ENCODE measurements around the gene APOA5.

DNA sequence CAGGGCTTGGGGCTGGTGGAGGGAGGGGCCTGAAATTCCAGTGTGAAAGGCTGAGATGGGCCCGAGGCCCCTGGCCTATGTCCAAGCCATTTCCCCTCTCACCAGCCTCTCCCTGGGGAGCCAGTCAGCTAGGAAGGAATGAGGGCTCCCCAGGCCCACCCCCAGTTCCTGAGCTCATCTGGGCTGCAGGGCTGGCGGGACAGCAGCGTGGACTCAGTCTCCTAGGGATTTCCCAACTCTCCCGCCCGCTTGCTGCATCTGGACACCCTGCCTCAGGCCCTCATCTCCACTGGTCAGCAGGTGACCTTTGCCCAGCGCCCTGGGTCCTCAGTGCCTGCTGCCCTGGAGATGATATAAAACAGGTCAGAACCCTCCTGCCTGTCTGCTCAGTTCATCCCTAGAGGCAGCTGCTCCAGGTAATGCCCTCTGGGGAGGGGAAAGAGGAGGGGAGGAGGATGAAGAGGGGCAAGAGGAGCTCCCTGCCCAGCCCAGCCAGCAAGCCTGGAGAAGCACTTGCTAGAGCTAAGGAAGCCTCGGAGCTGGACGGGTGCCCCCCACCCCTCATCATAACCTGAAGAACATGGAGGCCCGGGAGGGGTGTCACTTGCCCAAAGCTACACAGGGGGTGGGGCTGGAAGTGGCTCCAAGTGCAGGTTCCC is 38.0 kb upstream of the APOA5 start, which contains the start of gene APOC3:
- TF ChIP-seq, protein P1, sequence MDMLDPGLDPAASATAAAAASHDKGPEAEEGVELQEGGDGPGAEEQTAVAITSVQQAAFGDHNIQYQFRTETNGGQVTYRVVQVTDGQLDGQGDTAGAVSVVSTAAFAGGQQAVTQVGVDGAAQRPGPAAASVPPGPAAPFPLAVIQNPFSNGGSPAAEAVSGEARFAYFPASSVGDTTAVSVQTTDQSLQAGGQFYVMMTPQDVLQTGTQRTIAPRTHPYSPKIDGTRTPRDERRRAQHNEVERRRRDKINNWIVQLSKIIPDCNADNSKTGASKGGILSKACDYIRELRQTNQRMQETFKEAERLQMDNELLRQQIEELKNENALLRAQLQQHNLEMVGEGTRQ (IDR thresholded peaks at IDR 0.05; ENCODE audit: low read depth, low read length) = no peak
- TF ChIP-seq RAD21 (IDR thresholded peaks at IDR 0.05; ENCODE audit: low read length) (no peak), CEBPB (IDR thresholded peaks at IDR 0.05; ENCODE audit: low read depth, low read length) (peak; percentile 50; the same call in 1 of the 2 replicates), POLR2A (IDR thresholded peaks at IDR 0.05; ENCODE audit: low read depth, low read length) (no peak), BHLHE40 (IDR thresholded peaks at IDR 0.05; ENCODE audit: low read depth, low read length) (no peak), RCOR1 (IDR thresholded peaks at IDR 0.05; ENCODE audit: insufficient replicate concordance, low read length) (no peak), FOS (IDR thresholded peaks at IDR 0.05; ENCODE audit: low read depth, low read length) (no peak), RFX5 (IDR thresholded peaks at IDR 0.05; ENCODE audit: low read depth, low read length) (no peak), SMC3 (IDR thresholded peaks at IDR 0.05; ENCODE audit: low read depth, low read length) (no peak), MXI1 (IDR thresholded peaks at IDR 0.05; ENCODE audit: borderline replicate concordance, low read depth, low read length) (no peak), CHD1 (IDR thresholded peaks at IDR 0.05; ENCODE audit: low read depth, low read length) (no peak), NFE2L2 (IDR thresholded peaks at IDR 0.05; ENCODE audit: low read depth, low read length) (no peak)
- TF ChIP-seq, protein P2, sequence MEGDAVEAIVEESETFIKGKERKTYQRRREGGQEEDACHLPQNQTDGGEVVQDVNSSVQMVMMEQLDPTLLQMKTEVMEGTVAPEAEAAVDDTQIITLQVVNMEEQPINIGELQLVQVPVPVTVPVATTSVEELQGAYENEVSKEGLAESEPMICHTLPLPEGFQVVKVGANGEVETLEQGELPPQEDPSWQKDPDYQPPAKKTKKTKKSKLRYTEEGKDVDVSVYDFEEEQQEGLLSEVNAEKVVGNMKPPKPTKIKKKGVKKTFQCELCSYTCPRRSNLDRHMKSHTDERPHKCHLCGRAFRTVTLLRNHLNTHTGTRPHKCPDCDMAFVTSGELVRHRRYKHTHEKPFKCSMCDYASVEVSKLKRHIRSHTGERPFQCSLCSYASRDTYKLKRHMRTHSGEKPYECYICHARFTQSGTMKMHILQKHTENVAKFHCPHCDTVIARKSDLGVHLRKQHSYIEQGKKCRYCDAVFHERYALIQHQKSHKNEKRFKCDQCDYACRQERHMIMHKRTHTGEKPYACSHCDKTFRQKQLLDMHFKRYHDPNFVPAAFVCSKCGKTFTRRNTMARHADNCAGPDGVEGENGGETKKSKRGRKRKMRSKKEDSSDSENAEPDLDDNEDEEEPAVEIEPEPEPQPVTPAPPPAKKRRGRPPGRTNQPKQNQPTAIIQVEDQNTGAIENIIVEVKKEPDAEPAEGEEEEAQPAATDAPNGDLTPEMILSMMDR (conservative IDR thresholded peaks at IDR 0.05; ENCODE audit: low read depth, low read length) = no peak
- TF ChIP-seq, protein P3, sequence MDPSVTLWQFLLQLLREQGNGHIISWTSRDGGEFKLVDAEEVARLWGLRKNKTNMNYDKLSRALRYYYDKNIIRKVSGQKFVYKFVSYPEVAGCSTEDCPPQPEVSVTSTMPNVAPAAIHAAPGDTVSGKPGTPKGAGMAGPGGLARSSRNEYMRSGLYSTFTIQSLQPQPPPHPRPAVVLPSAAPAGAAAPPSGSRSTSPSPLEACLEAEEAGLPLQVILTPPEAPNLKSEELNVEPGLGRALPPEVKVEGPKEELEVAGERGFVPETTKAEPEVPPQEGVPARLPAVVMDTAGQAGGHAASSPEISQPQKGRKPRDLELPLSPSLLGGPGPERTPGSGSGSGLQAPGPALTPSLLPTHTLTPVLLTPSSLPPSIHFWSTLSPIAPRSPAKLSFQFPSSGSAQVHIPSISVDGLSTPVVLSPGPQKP (IDR thresholded peaks at IDR 0.05; ENCODE audit: borderline replicate concordance, low read depth, low read length) = no peak

Measured in IMR-90 (cell line).